Lung (tissue), 12 donors: ENCODE measurements around the gene MCM5. TPM values are rescaled to one million over a fixed set of nuclear protein-coding genes. Genes with fewer than 3 reads are reported as not detected.

ENCODE experiments used
- ATAC-seq: fragments of 200-7000 bp; cut with Tn5 transposase; one replicate; pipeline ENCODE4 v1.9.1; 2020; ENCODE audit warnings: moderate number of reproducible peaks; ENCODE audit not compliant: insufficient read depth, low FRiP score
- DNase-seq, 3 donors: peaks; one replicate each; pipeline ENCODE4 v3.0.0-alpha.2; 2013 to 2017
- H3K27ac ChIP-seq, 2 donors: one replicate each; pipeline ENCODE4 v1.5.1; 2013; ENCODE audit warnings: mild to moderate bottlenecking in 2 of 2, moderate library complexity in 2 of 2, control low read depth in 1 of 2, inconsistent platforms in 1 of 2, low read depth in 1 of 2, low read length in 1 of 2
- H3K27me3 ChIP-seq, 3 donors: one replicate each; pipeline ENCODE4 v1.5.1; 2013; ENCODE audit warnings: low read length in 2 of 3; ENCODE audit not compliant: control insufficient read depth in 3 of 3, insufficient read depth in 3 of 3
- H3K36me3 ChIP-seq, 4 donors: one replicate each; pipeline ENCODE4 v1.5.1; 2013; ENCODE audit warnings: low read length in 4 of 4, mild to moderate bottlenecking in 1 of 4, moderate library complexity in 1 of 4; ENCODE audit not compliant: control insufficient read depth in 4 of 4, insufficient read depth in 4 of 4
- H3K4me1 ChIP-seq, 5 donors: one replicate each; pipeline ENCODE4 v1.5.1; 2013; ENCODE audit warnings: low read length in 5 of 5, mild to moderate bottlenecking in 2 of 5, moderate library complexity in 1 of 5; ENCODE audit not compliant: control insufficient read depth in 5 of 5, insufficient read depth in 5 of 5
- H3K4me3 ChIP-seq: one replicate; pipeline ENCODE4 v1.5.1; 2013; ENCODE audit warnings: mild to moderate bottlenecking, control low read depth, moderate library complexity
- H3K9ac ChIP-seq, 2 donors: one replicate each; pipeline ENCODE4 v1.5.1; 2013; ENCODE audit warnings: low read length in 2 of 2, control low read depth in 1 of 2; ENCODE audit not compliant: insufficient read depth in 1 of 2
- H3K9me3 ChIP-seq, 4 donors: one replicate each; pipeline ENCODE4 v1.5.1; 2013; ENCODE audit warnings: low read length in 3 of 4, mild to moderate bottlenecking in 1 of 4, moderate library complexity in 1 of 4; ENCODE audit not compliant: control insufficient read depth in 4 of 4, insufficient read depth in 3 of 4
- CTCF ChIP-seq: IDR thresholded peaks from 2 replicates; pipeline ENCODE4 v1.5.1; 2012; ENCODE audit warnings: mild to moderate bottlenecking; ENCODE audit errors: control extremely low read depth, extremely low read depth
- WGBS, 2 donors: extraction: QIAGEN DNeasy Blood & Tissue Kit; methylation state at CpG; one replicate each; pipeline ENCODE4 v1.1.7; 2013; 5-methylcytosine and 5-hydroxymethylcytosine counted together
- polyA plus RNA-seq, 2 donors: library from polyadenylated mRNA; stranded (reverse); fragments of 200-250 nt; gene quantifications; one replicate each; pipeline ENCODE4 v1.2.1, GENCODE V29; 2013
- total RNA-seq, 2 donors: library from RNA; depleted of rRNA in 1 of 2; stranded (reverse); fragments of >200 nt in 1 of 2; gene quantifications; one replicate each; pipeline ENCODE4 v1.2.1, GENCODE V29; 2014 to 2021
- donor health status: control.
- donor health status: control.
- donor health status: Bipolar disorder and iron deficiency.
- donor health status: healthy.
- donor health status: DM: yes; HTN: yes; CAD: no.

MCM5 gene
- total and polyA plus RNA-seq, 4 donors = 17.6 to 43.1 (median 25.9) TPM

GRCh38 chr22:35357883-35358621 lies 41.9 kb upstream of the MCM5 start:
- ATAC-seq (no peak), DNase-seq (no peak)
- Histone ChIP-seq H3K9ac (no peak overlapping the region), H3K27ac (no peak overlapping the region), H3K36me3 (no peaks in the 10 kb centered on the region), H3K9me3 (no peaks in the 10 kb centered on the region), H3K4me3 (no peak overlapping the region), H3K27me3 (no peaks in the 10 kb centered on the region), H3K4me1 (no peaks in the 10 kb centered on the region)
- TF ChIP-seq CTCF = no peak
- WGBS, 2 donors = 64 to 69% methylated on average over 6 of the region's 6 CpGs

- 91 to 93% methylated on average over 9 of the region's 9 CpGs for WGBS, 2 donors
- no peak overlapping the region for H3K27ac ChIP-seq
- H3K4me1 ChIP-seq = no peaks in the 10 kb centered on the region
- TF ChIP-seq CTCF = no peak
- ATAC-seq (no peak), DNase-seq (no peak)
- no peaks in the 10 kb centered on the region for H3K27me3 ChIP-seq
- H3K9me3 ChIP-seq = no peaks in the 10 kb centered on the region
- no peak overlapping the region for H3K4me3 ChIP-seq
- H3K9ac ChIP-seq = no peak overlapping the region
- no peaks in the 10 kb centered on the region for H3K36me3 ChIP-seq
Observed at GRCh38 chr22:35359380-35360065, 40.4 kb upstream of the MCM5 start.

- no peaks in the 10 kb centered on the region for H3K36me3 ChIP-seq
- TF ChIP-seq CTCF = no peak
- WGBS, 2 donors = 73 to 86% methylated on average over 6 of the region's 6 CpGs
- DNase-seq (no peak), ATAC-seq (no peak)
- no peaks in the 10 kb centered on the region for H3K9me3 ChIP-seq
- H3K4me1 ChIP-seq = no peaks in the 10 kb centered on the region
- no peak overlapping the region for H3K9ac ChIP-seq
- no peaks in the 10 kb centered on the region for H3K27me3 ChIP-seq
- H3K27ac ChIP-seq = no peak overlapping the region
- no peak overlapping the region for H3K4me3 ChIP-seq
Observed at GRCh38 chr22:35361001-35361558, 38.9 kb upstream of the MCM5 start.
